PC-3 (cell line): ENCODE data around the gene ADGRG1. TPM values are rescaled to one million over a fixed set of nuclear protein-coding genes. Genes with fewer than 3 reads are reported as not detected.

ENCODE experiments used
- ATAC-seq: fragments of 200-7000 bp; cut with Tn5 transposase; 2 replicates; pipeline ENCODE4 v1.9.1; 2020; ENCODE audit warnings: mild to moderate bottlenecking, moderate library complexity
- BruUV-seq: library from RNA; stranded (reverse); fragments of 400-500 nt; replicated peaks from 2 replicates; lab custom pipeline; 2021; lab: Mats Ljungman, UMichigan
- CTCF ChIA-PET: fragments of 300-600 bp; sonication (Branson Sonifier 250); formaldehyde crosslinking; loops from one replicate; lab custom pipeline; 2022; ENCODE audit warnings: antibody characterized with exemption; lab: Charles Lee
- POLR2A ChIA-PET: fragments of 300-600 bp; sonication (Branson Sonifier 250); formaldehyde crosslinking; loops from one replicate; lab custom pipeline; 2022; ENCODE audit warnings: antibody characterized with exemption; ENCODE audit not compliant: unreplicated experiment; lab: Charles Lee
- DNase-seq: peaks from one replicate; pipeline ENCODE4 v3.0.0-alpha.2; 2015
- H2AFZ ChIP-seq: fragments of 300-600 bp; sonication (generic); 2 replicates; pipeline ENCODE4 v1.6.0; 2016; ENCODE audit warnings: antibody characterized with exemption, low read length
- H3F3A ChIP-seq: fragments of 300-600 bp; sonication (generic); one replicate; pipeline ENCODE4 v1.6.0; 2017; ENCODE audit warnings: antibody characterized with exemption, low read length, control low read depth, mild to moderate bottlenecking; ENCODE audit not compliant: unreplicated experiment
- H3K27ac ChIP-seq: fragments of 300-600 bp; sonication (generic); 2 replicates; pipeline ENCODE4 v1.5.1; 2016; ENCODE audit warnings: mild to moderate bottlenecking, low read length
- H3K27me3 ChIP-seq: fragments of 300-600 bp; sonication (generic); 2 replicates; pipeline ENCODE4 v1.6.1; 2016; ENCODE audit warnings: low read length, mixed read lengths
- H3K36me3 ChIP-seq: fragments of 300-600 bp; sonication (generic); 2 replicates; pipeline ENCODE4 v1.6.1; 2016; ENCODE audit warnings: low read depth, mixed run types, low read length, mixed read lengths
- H3K4me1 ChIP-seq: fragments of 300-600 bp; sonication (generic); 2 replicates; pipeline ENCODE4 v1.5.1; 2016; ENCODE audit warnings: low read length; ENCODE audit not compliant: insufficient read depth
- H3K4me2 ChIP-seq: fragments of 300-600 bp; sonication (generic); 2 replicates; pipeline ENCODE4 v1.6.0; 2016; ENCODE audit warnings: low read length
- H3K4me3 ChIP-seq: fragments of 300-600 bp; sonication (generic); 2 replicates; pipeline ENCODE4 v1.5.1; 2016; ENCODE audit warnings: mild to moderate bottlenecking, low read length, mixed read lengths
- H3K79me2 ChIP-seq: fragments of 300-600 bp; sonication (generic); 2 replicates; pipeline ENCODE4 v1.6.1; 2017; ENCODE audit warnings: low read length, mixed read lengths
- H3K9ac ChIP-seq: fragments of 300-600 bp; sonication (generic); 2 replicates; pipeline ENCODE4 v1.6.0; 2016; ENCODE audit warnings: mild to moderate bottlenecking, low read length
- H3K9me2 ChIP-seq: fragments of 300-600 bp; sonication (generic); replicated peaks from 2 replicates; pipeline ENCODE4 v1.6.1; 2016; ENCODE audit warnings: mixed run types, low read length, mixed read lengths
- H3K9me3 ChIP-seq: fragments of 300-600 bp; sonication (generic); 2 replicates; pipeline ENCODE4 v1.6.1; 2016; ENCODE audit warnings: low read length, mixed read lengths
- H4K20me1 ChIP-seq: fragments of 300-600 bp; sonication (generic); 2 replicates; pipeline ENCODE4 v1.6.1; 2016; ENCODE audit warnings: low read length, mixed read lengths
- EZH2 ChIP-seq: fragments of 300-600 bp; sonication (generic); IDR thresholded peaks from one replicate; pipeline ENCODE4 v1.6.1; 2017; ENCODE audit warnings: antibody characterized with exemption, mild to moderate bottlenecking, low read length; ENCODE audit not compliant: unreplicated experiment
- EZH2phosphoT487 ChIP-seq: fragments of 300-600 bp; sonication (generic); IDR thresholded peaks from 2 replicates; pipeline ENCODE4 v1.6.1; 2018; ENCODE audit warnings: mild to moderate bottlenecking, antibody characterized with exemption, low read length, borderline replicate concordance
- intact Hi-C: fragments of 100-400 bp; cut with micrococcal nuclease; formaldehyde crosslinking; loops from 2 replicates; pipeline ENCODE4 v1.9.0; 2023
- total RNA-seq: library from RNA; depleted of rRNA; stranded (reverse); fragments of >200 nt; gene quantifications from 2 replicates; pipeline ENCODE4 v1.2.3, GENCODE V29; 2014
- TF ChIP-seq, protein P1 (sequence below): fragments of 300-600 bp; sonication (generic); conservative IDR thresholded peaks from 2 replicates; pipeline ENCODE4 v1.5.1; 2017; ENCODE audit warnings: antibody characterized with exemption, low read depth, mild to moderate bottlenecking, low read length

Gene ADGRG1
- total RNA-seq, 1 experiment from 2014 or later = 33.7 TPM

DNA sequence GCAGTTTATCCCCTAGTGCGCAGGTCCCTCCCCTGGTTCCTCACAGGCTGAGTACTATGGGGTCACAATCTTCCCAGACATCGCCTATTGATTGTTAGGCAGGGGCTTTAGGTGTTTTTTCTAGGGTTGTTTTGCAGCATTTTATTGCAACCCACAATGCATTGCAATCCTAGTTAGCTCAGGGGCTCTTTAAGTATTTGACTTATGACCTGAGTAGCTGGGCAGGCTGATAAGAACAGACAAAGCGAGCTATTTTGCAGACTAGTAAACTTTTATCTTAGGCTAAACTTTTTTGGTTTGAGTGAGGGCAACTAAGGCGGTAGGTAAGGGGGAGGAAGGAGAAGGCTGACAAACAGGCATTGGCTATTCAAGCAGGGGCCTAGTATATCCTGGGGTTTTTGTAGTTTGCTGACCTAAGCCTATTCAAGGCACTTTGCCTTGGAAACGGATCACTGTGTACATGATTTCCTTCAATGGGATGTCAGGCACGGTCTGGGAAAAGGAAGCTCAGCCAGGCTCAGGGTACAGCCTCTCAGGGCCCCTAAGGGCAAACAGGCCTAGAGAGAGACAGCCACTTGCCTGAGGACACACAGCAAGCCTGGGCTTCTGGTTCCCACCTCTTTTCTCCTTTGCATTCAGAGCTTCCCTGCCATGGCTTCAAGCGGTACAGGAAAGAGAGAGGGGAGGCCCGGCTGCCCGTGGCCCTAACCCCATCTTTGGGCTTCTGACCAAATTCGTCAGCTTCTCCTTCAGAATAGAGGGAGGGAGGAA is 72.5 kb downstream of the ADGRG1 start:
- H2AFZ ChIP-seq = no peak overlapping the region

DNA sequence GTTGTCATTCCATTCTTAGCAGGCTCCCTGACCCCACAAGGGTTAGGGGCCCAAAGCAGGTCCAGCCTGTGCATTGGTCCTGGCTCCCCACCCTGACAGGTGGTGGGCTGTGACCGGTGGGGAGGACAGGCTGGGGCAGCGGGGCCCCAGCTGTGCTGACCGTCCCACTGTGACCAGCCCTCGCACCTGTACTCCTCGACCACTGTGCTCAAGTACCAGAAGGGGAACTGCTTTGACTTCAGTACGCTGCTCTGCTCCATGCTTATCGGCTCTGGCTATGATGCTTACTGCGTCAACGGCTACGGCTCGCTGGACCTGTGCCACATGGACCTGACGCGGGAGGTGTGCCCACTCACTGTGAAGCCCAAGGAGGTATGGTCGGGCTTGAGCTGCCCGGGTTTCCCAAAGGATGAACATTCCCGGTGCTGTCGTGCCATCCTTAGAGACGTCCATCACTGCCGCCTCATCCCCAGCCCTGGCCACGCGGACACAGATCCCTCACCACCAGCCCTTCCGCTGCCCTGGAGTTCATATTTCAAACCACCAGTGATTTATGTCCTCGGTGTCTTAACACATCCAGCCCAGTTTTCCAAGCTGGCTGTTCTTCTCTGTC is 73.4 kb downstream of the ADGRG1 start:
- CTCF ChIA-PET = no interaction called here
- H3K9ac ChIP-seq = no peak overlapping the region
- H4K20me1 ChIP-seq = no peaks in the 10 kb centered on the region
- DNase-seq (no peak), ATAC-seq (no peak)
- H3K27me3 ChIP-seq = no peaks in the 10 kb centered on the region
- H3K9me3 ChIP-seq = no peaks in the 10 kb centered on the region
- H3K4me3 ChIP-seq = no peak overlapping the region
- H3F3A ChIP-seq = no peaks in the 10 kb centered on the region
- no peak overlapping the region for H3K27ac ChIP-seq
- no peaks in the 10 kb centered on the region for H3K79me2 ChIP-seq
- no peaks in the 10 kb centered on the region for H3K4me1 ChIP-seq
- H3K4me2 ChIP-seq = no peak overlapping the region
- H2AFZ ChIP-seq = no peak overlapping the region
- H3K9me2 ChIP-seq = no peaks in the 10 kb centered on the region
- BruUV-seq = no TSS peak
- TF ChIP-seq EZH2phosphoT487 (no peak), EZH2 (no peak)
- TF ChIP-seq, protein P1, sequence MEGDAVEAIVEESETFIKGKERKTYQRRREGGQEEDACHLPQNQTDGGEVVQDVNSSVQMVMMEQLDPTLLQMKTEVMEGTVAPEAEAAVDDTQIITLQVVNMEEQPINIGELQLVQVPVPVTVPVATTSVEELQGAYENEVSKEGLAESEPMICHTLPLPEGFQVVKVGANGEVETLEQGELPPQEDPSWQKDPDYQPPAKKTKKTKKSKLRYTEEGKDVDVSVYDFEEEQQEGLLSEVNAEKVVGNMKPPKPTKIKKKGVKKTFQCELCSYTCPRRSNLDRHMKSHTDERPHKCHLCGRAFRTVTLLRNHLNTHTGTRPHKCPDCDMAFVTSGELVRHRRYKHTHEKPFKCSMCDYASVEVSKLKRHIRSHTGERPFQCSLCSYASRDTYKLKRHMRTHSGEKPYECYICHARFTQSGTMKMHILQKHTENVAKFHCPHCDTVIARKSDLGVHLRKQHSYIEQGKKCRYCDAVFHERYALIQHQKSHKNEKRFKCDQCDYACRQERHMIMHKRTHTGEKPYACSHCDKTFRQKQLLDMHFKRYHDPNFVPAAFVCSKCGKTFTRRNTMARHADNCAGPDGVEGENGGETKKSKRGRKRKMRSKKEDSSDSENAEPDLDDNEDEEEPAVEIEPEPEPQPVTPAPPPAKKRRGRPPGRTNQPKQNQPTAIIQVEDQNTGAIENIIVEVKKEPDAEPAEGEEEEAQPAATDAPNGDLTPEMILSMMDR = no peak
- POLR2A ChIA-PET = no interaction called here
- intact Hi-C loops = no loop called here
- no peaks in the 10 kb centered on the region for H3K36me3 ChIP-seq

More for the DNA sequence above, 72.5 kb downstream of the ADGRG1 start:
- ATAC-seq (no peak), DNase-seq (no peak)
- H4K20me1 ChIP-seq = no peaks in the 10 kb centered on the region
- BruUV-seq = no TSS peak
- no peak overlapping the region for H3K4me3 ChIP-seq
- no peaks in the 10 kb centered on the region for H3K9me3 ChIP-seq
- no peak overlapping the region for H3K9ac ChIP-seq
- no peaks in the 10 kb centered on the region for H3K9me2 ChIP-seq
- intact Hi-C loops = no loop called here
- ChIA-PET CTCF (no interaction called here), POLR2A (no interaction called here)
- no peaks in the 10 kb centered on the region for H3K36me3 ChIP-seq
- no peaks in the 10 kb centered on the region for H3K4me1 ChIP-seq
- H3K27me3 ChIP-seq = no peaks in the 10 kb centered on the region
- no peaks in the 10 kb centered on the region for H3F3A ChIP-seq
- H3K27ac ChIP-seq = no peak overlapping the region
- no peaks in the 10 kb centered on the region for H3K79me2 ChIP-seq
- TF ChIP-seq, protein P1 = no peak
- TF ChIP-seq EZH2phosphoT487 = no peak
- TF ChIP-seq EZH2 = no peak
- no peak overlapping the region for H3K4me2 ChIP-seq

GRCh38 chr16:57703416-57704010 is 75.1 kb downstream of the ADGRG1 start:
- TF ChIP-seq, protein P1 = no peak
- TF ChIP-seq EZH2phosphoT487 = no peak
- TF ChIP-seq EZH2 = no peak
- CTCF ChIA-PET = no interaction called here
- no peak overlapping the region for H3K27ac ChIP-seq
- H3K9ac ChIP-seq = no peak overlapping the region
- DNase-seq = no peak
- no peak for ATAC-seq
- POLR2A ChIA-PET = no interaction called here
- H3K79me2 ChIP-seq = no peaks in the 10 kb centered on the region
- intact Hi-C loops = no loop called here
- H3K4me2 ChIP-seq = no peak overlapping the region
- H3K9me2 ChIP-seq = no peaks in the 10 kb centered on the region
- no peaks in the 10 kb centered on the region for H4K20me1 ChIP-seq
- H3K4me1 ChIP-seq = no peaks in the 10 kb centered on the region
- H3K9me3 ChIP-seq = no peaks in the 10 kb centered on the region
- no peak overlapping the region for H2AFZ ChIP-seq
- no peak overlapping the region for H3K4me3 ChIP-seq
- no peaks in the 10 kb centered on the region for H3F3A ChIP-seq
- no TSS peak for BruUV-seq
- no peaks in the 10 kb centered on the region for H3K27me3 ChIP-seq
- no peaks in the 10 kb centered on the region for H3K36me3 ChIP-seq
